ENCODE measurements around the gene BBS1. TPM values are rescaled to one million over a fixed set of nuclear protein-coding genes. Genes with fewer than 3 reads are reported as not detected.

The BBS1 gene
- total and polyA plus RNA-seq, 4 donors = 4.2 to 18.5 (median 8.6) TPM

DNA sequence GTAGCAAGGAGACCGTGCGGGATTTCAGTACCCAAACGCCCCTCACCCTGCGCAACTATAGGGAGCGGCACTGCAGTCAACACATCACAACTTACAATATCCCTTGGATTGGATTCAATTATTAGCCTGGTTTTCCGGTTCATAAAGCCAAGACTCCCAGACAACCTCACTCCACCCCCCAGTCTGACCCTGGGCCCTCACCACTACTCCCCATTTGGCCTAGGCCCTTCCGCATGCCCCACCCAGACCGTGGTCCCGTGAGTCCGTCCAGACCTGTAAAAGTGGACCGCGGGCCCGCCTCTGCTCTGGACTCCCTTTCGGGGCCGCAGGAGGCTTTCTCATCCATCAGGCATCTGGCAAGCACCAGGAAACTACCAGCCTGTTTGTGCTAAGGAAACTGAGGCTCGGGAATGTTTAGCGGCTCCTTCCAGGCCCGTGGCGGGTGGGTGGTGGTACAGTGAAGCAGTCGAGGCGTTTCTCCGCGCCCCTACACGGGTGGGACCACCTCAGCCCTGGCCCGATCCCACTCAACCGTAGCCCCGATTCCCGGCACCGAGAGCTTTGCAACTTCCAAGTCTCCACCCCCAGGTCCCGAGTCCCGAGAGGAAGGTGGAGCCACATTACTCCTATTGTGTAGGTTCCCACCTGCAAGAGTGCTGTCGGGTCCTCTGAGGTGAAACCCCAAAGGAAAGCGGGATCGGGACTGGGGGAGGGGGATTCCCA is 30.9 kb upstream of the BBS1 start:
- H3K9me3 ChIP-seq (ENCODE audit: control insufficient read depth in 4 of 4, low read length in 3 of 4) = no peaks in the 10 kb centered on the region
- H3K36me3 ChIP-seq (ENCODE audit: control insufficient read depth in 4 of 4, insufficient read depth in 3 of 4, low read depth in 1 of 4, low read length in 3 of 4) = peaks cover 0 to 7% (median 2%) of the 10 kb centered on the region in 4 donors
- peak overlapping the region; percentile 76 to 81 for H3K9ac ChIP-seq (ENCODE audit: low read depth in 1 of 2, low read length in 2 of 2)
- peaks cover 2 to 16% (median 13%) of the 10 kb centered on the region in 4 donors for H3K4me1 ChIP-seq (ENCODE audit: control insufficient read depth in 4 of 4, insufficient read depth in 4 of 4, low read length in 3 of 4)
- H3K27me3 ChIP-seq (ENCODE audit: control insufficient read depth in 4 of 4, insufficient read depth in 4 of 4, low read length in 3 of 4) = no peaks in the 10 kb centered on the region
- peak; percentile 47 for DNase-seq (ENCODE audit: low spot score)
- H3K27ac ChIP-seq (ENCODE audit: low read depth in 1 of 2, low read length in 2 of 2) = peak overlapping the region; percentile 76 to 87
- H3K4me3 ChIP-seq (ENCODE audit: low read depth in 1 of 3, low read length in 3 of 3) = peak overlapping the region; percentile 70 to 87 (median 80)
- TF ChIP-seq TAF1 (conservative IDR thresholded peaks at IDR 0.05) (no peak), YY1 (IDR thresholded peaks at IDR 0.05) (no peak), ZBTB33 (IDR thresholded peaks at IDR 0.05) (no peak), FOXA2 (IDR thresholded peaks at IDR 0.05) (no peak), HNF4G (IDR thresholded peaks at IDR 0.05) (no peak)
- 3% methylated on average over 34 of the region's 34 CpGs for WGBS

DNA sequence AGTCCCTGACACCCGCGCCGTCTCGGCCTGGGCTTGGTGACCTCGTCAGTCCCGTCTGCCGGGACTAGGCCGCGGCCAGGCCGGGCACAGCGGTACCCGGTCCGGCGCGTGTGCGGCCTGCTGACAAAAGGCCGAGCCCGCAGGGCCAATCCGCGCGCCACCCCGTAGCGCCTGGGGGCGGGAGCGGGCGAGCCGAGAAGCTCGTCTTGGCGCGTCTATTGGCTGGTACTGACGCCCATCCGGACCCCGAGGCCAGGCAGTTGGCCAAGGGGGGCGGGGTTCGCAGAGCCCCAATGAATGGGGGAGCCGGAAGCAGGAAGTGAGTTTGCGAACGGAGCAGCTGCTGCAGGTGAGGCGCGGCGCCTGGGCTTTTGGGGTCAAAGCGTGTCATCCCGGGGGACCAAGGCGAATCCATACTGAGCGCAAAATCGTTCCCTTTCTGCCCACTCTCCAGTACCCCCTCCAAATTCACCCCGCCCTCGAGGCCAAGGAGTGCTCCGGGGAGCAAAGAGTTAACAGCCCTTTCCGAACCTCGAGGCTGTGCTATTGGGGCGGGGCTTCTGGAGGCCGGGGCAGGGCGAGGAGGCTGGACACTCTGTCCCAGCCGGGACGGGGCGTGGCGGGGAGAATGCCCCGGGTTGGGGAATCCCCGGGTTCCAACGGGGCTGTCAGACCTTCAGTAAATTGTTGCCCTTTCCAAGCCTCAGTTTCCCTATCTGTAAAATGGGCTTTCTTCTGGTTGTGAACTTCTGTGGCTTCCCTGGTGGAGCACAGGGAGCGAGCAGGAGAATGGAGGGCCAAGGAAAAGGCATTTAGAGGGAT is 30.1 kb upstream of the BBS1 start, which contains the start of gene DPP3:
Gene DPP3 (plus strand): TSS at position 318 of the 822 bp plus-strand sequence. CDS start 1,767 bp downstream, outside the sequence.
- Histone ChIP-seq H3K36me3 (ENCODE audit: control insufficient read depth in 4 of 4, insufficient read depth in 3 of 4, low read depth in 1 of 4, low read length in 3 of 4) (peaks cover 0 to 10% (median 3%) of the 10 kb centered on the region in 4 donors), H3K27me3 (ENCODE audit: control insufficient read depth in 4 of 4, insufficient read depth in 4 of 4, low read length in 3 of 4) (no peaks in the 10 kb centered on the region), H3K27ac (ENCODE audit: low read depth in 1 of 2, low read length in 2 of 2) (peak within 1 kb of the TSS; percentile 78 to 87), H3K9me3 (ENCODE audit: control insufficient read depth in 4 of 4, low read length in 3 of 4) (no peaks in the 10 kb centered on the region), H3K9ac (ENCODE audit: low read depth in 1 of 2, low read length in 2 of 2) (peak within 1 kb of the TSS; percentile 76 to 81), H3K4me1 (ENCODE audit: control insufficient read depth in 4 of 4, insufficient read depth in 4 of 4, low read length in 3 of 4) (peaks cover 2 to 16% (median 13%) of the 10 kb centered on the region in 4 donors), H3K4me3 (ENCODE audit: low read depth in 1 of 3, low read length in 3 of 3) (peak within 1 kb of the TSS; percentile 70 to 88 (median 87))
- 1% methylated on average over 62 of the region's 62 CpGs for WGBS
- peak; percentile 42 for TF ChIP-seq YY1 (IDR thresholded peaks at IDR 0.05)
- TF ChIP-seq SP1 (IDR thresholded peaks at IDR 0.05) = peak; percentile 83
- TF ChIP-seq, protein P1, sequence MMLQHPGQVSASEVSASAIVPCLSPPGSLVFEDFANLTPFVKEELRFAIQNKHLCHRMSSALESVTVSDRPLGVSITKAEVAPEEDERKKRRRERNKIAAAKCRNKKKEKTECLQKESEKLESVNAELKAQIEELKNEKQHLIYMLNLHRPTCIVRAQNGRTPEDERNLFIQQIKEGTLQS (IDR thresholded peaks at IDR 0.05) = no peak
- TF ChIP-seq FOXA2 (IDR thresholded peaks at IDR 0.05) = no peak
- peak; percentile 51 to 80 for TF ChIP-seq RXRA (IDR thresholded peaks at IDR 0.05)
- TF ChIP-seq GABPA (IDR thresholded peaks at IDR 0.05 in 1 of 2, conservative IDR thresholded peaks at IDR 0.05 in 1 of 2) = peak; percentile 61 to 89
- TF ChIP-seq REST (IDR thresholded peaks at IDR 0.05) = peak; percentile 60
- no peak for TF ChIP-seq NR2F2 (IDR thresholded peaks at IDR 0.05)
- peak in 1 of 2 donors; percentile 28 for TF ChIP-seq HNF4A (conservative IDR thresholded peaks at IDR 0.05)
- TF ChIP-seq, protein P2, sequence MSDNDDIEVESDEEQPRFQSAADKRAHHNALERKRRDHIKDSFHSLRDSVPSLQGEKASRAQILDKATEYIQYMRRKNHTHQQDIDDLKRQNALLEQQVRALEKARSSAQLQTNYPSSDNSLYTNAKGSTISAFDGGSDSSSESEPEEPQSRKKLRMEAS (IDR thresholded peaks at IDR 0.05) = peak; percentile 79
- DNase-seq (ENCODE audit: low spot score) = peak; percentile 96
